ENCODE data around the gene AURKAIP1. TPM values are rescaled to one million over a fixed set of nuclear protein-coding genes. Genes with fewer than 3 reads are reported as not detected.
"Not testable (repeated sequence)": the region's sequence is repeated elsewhere in the genome, so short reads cannot be mapped to it uniquely, and the experiment has no call there.

The AURKAIP1 gene
- total RNA-seq, 1 donor from 2014 or later = 93.5 TPM

- TF ChIP-seq, protein P1, sequence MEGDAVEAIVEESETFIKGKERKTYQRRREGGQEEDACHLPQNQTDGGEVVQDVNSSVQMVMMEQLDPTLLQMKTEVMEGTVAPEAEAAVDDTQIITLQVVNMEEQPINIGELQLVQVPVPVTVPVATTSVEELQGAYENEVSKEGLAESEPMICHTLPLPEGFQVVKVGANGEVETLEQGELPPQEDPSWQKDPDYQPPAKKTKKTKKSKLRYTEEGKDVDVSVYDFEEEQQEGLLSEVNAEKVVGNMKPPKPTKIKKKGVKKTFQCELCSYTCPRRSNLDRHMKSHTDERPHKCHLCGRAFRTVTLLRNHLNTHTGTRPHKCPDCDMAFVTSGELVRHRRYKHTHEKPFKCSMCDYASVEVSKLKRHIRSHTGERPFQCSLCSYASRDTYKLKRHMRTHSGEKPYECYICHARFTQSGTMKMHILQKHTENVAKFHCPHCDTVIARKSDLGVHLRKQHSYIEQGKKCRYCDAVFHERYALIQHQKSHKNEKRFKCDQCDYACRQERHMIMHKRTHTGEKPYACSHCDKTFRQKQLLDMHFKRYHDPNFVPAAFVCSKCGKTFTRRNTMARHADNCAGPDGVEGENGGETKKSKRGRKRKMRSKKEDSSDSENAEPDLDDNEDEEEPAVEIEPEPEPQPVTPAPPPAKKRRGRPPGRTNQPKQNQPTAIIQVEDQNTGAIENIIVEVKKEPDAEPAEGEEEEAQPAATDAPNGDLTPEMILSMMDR (IDR thresholded peaks at IDR 0.05; ENCODE audit: insufficient read depth, low read length, severe bottlenecking) = no peak
- peak overlapping the region; percentile 90 for H3K4me3 ChIP-seq (ENCODE audit: low read depth, low read length)
- H3K36me3 ChIP-seq (ENCODE audit: control insufficient read depth, insufficient read depth, low read length) = peaks cover 22% of the 10 kb centered on the region
- H3K27me3 ChIP-seq (ENCODE audit: control insufficient read depth, insufficient read depth, low read length) = no peaks in the 10 kb centered on the region
- FAIRE-seq = no peak
- no peak for DNase-seq (ENCODE audit: low read depth)
Observed at GRCh38 chr1:1406101-1406820, 31.3 kb upstream of the AURKAIP1 start.

GRCh38 chr1:1403653-1404052, 28.6 kb upstream of the AURKAIP1 start:
- FAIRE-seq (no peak), DNase-seq (ENCODE audit: low read depth) (no peak)
- TF ChIP-seq, protein P1 (IDR thresholded peaks at IDR 0.05; ENCODE audit: insufficient read depth, low read length, severe bottlenecking) = no peak

DNA sequence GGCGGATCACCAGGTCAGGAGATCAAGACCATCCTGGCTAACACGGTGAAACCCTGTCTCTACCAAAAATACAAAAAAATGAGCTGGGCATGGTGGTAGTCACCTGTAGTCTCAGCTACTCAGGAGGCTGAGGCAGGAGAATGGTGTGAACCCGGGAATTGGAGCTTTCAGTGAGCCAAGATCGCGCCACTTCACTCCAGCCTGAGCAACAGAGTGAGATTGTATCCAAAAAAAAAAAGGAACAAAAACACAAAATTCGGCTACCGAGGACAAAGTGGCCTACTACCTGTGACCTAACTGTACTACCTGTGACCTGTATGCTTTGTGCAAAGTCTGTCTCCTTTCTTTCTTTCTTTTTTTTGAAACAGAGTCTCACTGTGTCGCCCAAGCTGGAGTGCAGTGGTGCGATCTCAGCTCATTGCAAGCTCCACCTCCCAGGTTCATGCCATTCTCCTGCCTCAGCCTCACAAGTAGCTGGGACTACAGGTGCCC, 27.9 kb upstream of the AURKAIP1 start:
- H3K27me3 ChIP-seq (ENCODE audit: control insufficient read depth, insufficient read depth, low read length); FAIRE-seq; H3K4me3 ChIP-seq (ENCODE audit: low read depth, low read length); DNase-seq (ENCODE audit: low read depth): not testable (repeated sequence)
- peaks cover 28% of the 10 kb centered on the region for H3K36me3 ChIP-seq (ENCODE audit: control insufficient read depth, insufficient read depth, low read length)

More at GRCh38 chr1:1403653-1404052, 28.6 kb upstream of the AURKAIP1 start:
- Histone ChIP-seq H3K27me3 (ENCODE audit: control insufficient read depth, insufficient read depth, low read length) (no peaks in the 10 kb centered on the region), H3K36me3 (ENCODE audit: control insufficient read depth, insufficient read depth, low read length) (peaks cover 24% of the 10 kb centered on the region), H3K4me3 (ENCODE audit: low read depth, low read length) (no peak overlapping the region)

DNA sequence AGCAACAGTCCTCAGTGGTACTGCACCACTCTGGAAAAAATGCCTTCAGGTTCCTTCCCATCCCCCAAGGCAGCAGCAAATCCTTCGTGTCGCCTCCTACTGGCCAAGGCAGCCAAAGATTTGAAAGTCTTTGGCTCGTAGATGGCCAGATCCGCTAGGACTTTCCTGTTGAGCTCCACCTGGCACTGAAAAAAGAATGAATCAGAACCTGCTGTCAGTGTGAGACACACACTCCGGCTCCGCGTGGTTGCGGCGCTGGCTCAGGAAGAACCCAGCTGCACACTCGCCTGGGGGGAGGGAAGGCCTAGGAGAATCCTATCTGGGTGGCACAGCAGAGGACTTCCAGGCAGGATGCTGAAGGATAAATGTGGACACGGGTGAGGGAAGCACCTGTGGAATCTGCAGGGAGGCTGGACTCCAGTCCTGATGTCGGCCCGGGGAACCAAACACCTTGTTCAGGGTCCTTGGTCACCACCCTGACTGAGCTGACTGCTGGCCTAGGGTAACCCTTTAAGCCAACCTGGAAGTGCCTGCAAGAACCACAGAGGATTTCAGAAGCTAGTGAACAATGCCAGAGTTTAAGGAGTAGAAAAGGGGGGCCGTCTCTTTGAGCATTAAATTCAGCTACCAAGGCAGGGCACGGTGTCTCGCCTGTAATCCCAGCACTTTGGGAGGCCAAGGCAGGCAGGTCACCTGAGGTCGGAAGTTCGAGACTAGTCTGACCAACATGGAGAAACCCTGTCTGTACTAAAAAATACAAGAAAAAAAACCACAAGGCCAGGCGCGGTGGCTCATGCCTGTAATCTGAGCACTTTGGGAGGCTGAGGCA, 27.3 kb upstream of the AURKAIP1 start:
- FAIRE-seq (peak; percentile 23), DNase-seq (ENCODE audit: low read depth) (peak; percentile 81)
- Histone ChIP-seq H3K4me3 (ENCODE audit: low read depth, low read length) (no peak overlapping the region), H3K27me3 (ENCODE audit: control insufficient read depth, insufficient read depth, low read length) (no peaks in the 10 kb centered on the region), H3K36me3 (ENCODE audit: control insufficient read depth, insufficient read depth, low read length) (peaks cover 30% of the 10 kb centered on the region)
- TF ChIP-seq, protein P1 (IDR thresholded peaks at IDR 0.05; ENCODE audit: insufficient read depth, low read length, severe bottlenecking) = peak; percentile 75

DNA sequence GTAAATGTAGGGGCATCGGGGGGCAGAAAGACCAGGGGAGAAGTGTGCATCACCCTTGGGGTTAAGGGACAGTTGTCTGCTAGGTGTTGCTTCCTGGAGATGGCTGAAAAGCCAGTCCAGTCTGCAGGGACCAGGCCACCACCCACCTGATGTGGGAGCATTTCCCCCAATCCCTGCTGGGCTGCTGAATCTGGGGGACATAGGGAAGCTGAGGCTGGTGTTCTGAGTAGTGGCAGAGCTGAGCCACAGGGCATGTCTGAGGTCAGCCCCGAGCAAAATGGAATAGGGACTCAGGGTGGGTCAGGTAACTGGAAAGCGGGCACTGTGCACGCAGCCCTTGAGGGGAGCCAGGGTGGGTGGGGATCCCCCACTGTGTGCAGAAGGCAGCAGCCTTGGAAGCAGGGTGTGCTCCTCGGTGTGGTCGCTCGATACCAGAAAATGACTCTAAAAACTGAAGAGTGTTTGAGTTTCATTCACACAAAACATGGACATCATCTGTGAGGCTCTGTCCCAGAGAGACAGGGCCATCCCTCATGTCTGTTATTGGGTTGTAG, 26.5 kb upstream of the AURKAIP1 start:
- H3K4me3 ChIP-seq (ENCODE audit: low read depth, low read length) = no peak overlapping the region
- TF ChIP-seq, protein P1 (IDR thresholded peaks at IDR 0.05; ENCODE audit: insufficient read depth, low read length, severe bottlenecking) = no peak
- FAIRE-seq (no peak), DNase-seq (ENCODE audit: low read depth) (no peak)
- no peaks in the 10 kb centered on the region for H3K27me3 ChIP-seq (ENCODE audit: control insufficient read depth, insufficient read depth, low read length)
- peaks cover 34% of the 10 kb centered on the region for H3K36me3 ChIP-seq (ENCODE audit: control insufficient read depth, insufficient read depth, low read length)
